T-helper 1 cell treated with Interleukin-12 subunit alpha and Interleukin-12 subunit beta and Interleukin-4 antibody, amounts not matched to agents 30 μg/mL and 1 μg/mL, for 36 hours (primary cell): Measurements from ENCODE around the gene PRR16.

Experiments
- H3K27ac Mint-ChIP-seq: one replicate; pipeline ENCODE4 v1.8.0; 2021; ENCODE audit warnings: mild to moderate bottlenecking, mixed read lengths
- H3K27me3 Mint-ChIP-seq: one replicate; pipeline ENCODE4 v1.8.0; 2021; ENCODE audit warnings: low read depth, mixed read lengths
- H3K36me3 Mint-ChIP-seq: one replicate; pipeline ENCODE4 v1.8.0; 2021; ENCODE audit warnings: low read depth, mixed read lengths
- H3K4me1 Mint-ChIP-seq: one replicate; pipeline ENCODE4 v1.8.0; 2021; ENCODE audit warnings: low read depth, mixed read lengths
- H3K4me3 Mint-ChIP-seq: one replicate; pipeline ENCODE4 v1.8.0; 2021; ENCODE audit warnings: mild to moderate bottlenecking, moderate library complexity, mixed read lengths
- H3K9me3 Mint-ChIP-seq: one replicate; pipeline ENCODE4 v1.8.0; 2021; ENCODE audit warnings: mixed read lengths

The PRR16 gene

GRCh38 chr5:120517607-120518252 is 53.6 kb downstream of the PRR16 start:
- H3K9me3 Mint-ChIP-seq: no peaks in the 10 kb centered on the region
- H3K4me3 Mint-ChIP-seq: no peak overlapping the region
- no peaks in the 10 kb centered on the region for H3K36me3 Mint-ChIP-seq
- H3K27me3 Mint-ChIP-seq: no peaks in the 10 kb centered on the region
- H3K27ac Mint-ChIP-seq: no peak overlapping the region
- no peaks in the 10 kb centered on the region for H3K4me1 Mint-ChIP-seq

GRCh38 chr5:120518581-120518980 is 54.5 kb downstream of the PRR16 start:
- no peaks in the 10 kb centered on the region for H3K9me3 Mint-ChIP-seq
- no peak overlapping the region for H3K4me3 Mint-ChIP-seq
- no peaks in the 10 kb centered on the region for H3K36me3 Mint-ChIP-seq
- no peak overlapping the region for H3K27ac Mint-ChIP-seq
- no peaks in the 10 kb centered on the region for H3K27me3 Mint-ChIP-seq
- no peaks in the 10 kb centered on the region for H3K4me1 Mint-ChIP-seq

- Mint-ChIP-seq H3K27me3 (no peaks in the 10 kb centered on the region), H3K4me1 (no peaks in the 10 kb centered on the region), H3K4me3 (no peak overlapping the region), H3K27ac (no peak overlapping the region), H3K9me3 (no peaks in the 10 kb centered on the region), H3K36me3 (no peaks in the 10 kb centered on the region)
Observed at GRCh38 chr5:120527251-120527650, 63.2 kb downstream of the PRR16 start.

GRCh38 chr5:120528609-120529008 is 64.5 kb downstream of the PRR16 start:
- Mint-ChIP-seq H3K9me3 (no peaks in the 10 kb centered on the region), H3K27ac (no peak overlapping the region), H3K36me3 (no peaks in the 10 kb centered on the region), H3K4me1 (no peaks in the 10 kb centered on the region), H3K4me3 (no peak overlapping the region), H3K27me3 (no peaks in the 10 kb centered on the region)

- no peaks in the 10 kb centered on the region for H3K4me1 Mint-ChIP-seq
Observed at GRCh38 chr5:120529386-120529785, 65.3 kb downstream of the PRR16 start.

GRCh38 chr5:120531215-120531614 is 67.1 kb downstream of the PRR16 start:
- no peaks in the 10 kb centered on the region for H3K27me3 Mint-ChIP-seq
- no peaks in the 10 kb centered on the region for H3K36me3 Mint-ChIP-seq
- no peaks in the 10 kb centered on the region for H3K9me3 Mint-ChIP-seq
- no peaks in the 10 kb centered on the region for H3K4me1 Mint-ChIP-seq
- H3K27ac Mint-ChIP-seq: no peak overlapping the region
- H3K4me3 Mint-ChIP-seq: no peak overlapping the region

More at GRCh38 chr5:120529386-120529785, 65.3 kb downstream of the PRR16 start:
- Mint-ChIP-seq H3K4me3 (no peak overlapping the region), H3K9me3 (no peaks in the 10 kb centered on the region), H3K27me3 (no peaks in the 10 kb centered on the region), H3K36me3 (no peaks in the 10 kb centered on the region), H3K27ac (no peak overlapping the region)

- no peak overlapping the region for H3K4me3 Mint-ChIP-seq
- no peaks in the 10 kb centered on the region for H3K36me3 Mint-ChIP-seq
- H3K27ac Mint-ChIP-seq: no peak overlapping the region
- no peaks in the 10 kb centered on the region for H3K27me3 Mint-ChIP-seq
- no peaks in the 10 kb centered on the region for H3K4me1 Mint-ChIP-seq
- no peaks in the 10 kb centered on the region for H3K9me3 Mint-ChIP-seq
Observed at GRCh38 chr5:120532835-120533234, 68.7 kb downstream of the PRR16 start.

GRCh38 chr5:120533581-120533980 is 69.5 kb downstream of the PRR16 start:
- Mint-ChIP-seq H3K4me3 (no peak overlapping the region), H3K4me1 (no peaks in the 10 kb centered on the region), H3K9me3 (no peaks in the 10 kb centered on the region), H3K27me3 (no peaks in the 10 kb centered on the region), H3K36me3 (no peaks in the 10 kb centered on the region), H3K27ac (no peak overlapping the region)

- H3K27ac Mint-ChIP-seq: no peak overlapping the region
- H3K4me3 Mint-ChIP-seq: no peak overlapping the region
- no peaks in the 10 kb centered on the region for H3K27me3 Mint-ChIP-seq
- no peaks in the 10 kb centered on the region for H3K36me3 Mint-ChIP-seq
- no peaks in the 10 kb centered on the region for H3K9me3 Mint-ChIP-seq
- no peaks in the 10 kb centered on the region for H3K4me1 Mint-ChIP-seq
Observed at GRCh38 chr5:120535900-120536299, 71.8 kb downstream of the PRR16 start.

GRCh38 chr5:120538149-120538548 is 74.0 kb downstream of the PRR16 start:
- no peaks in the 10 kb centered on the region for H3K36me3 Mint-ChIP-seq
- H3K27ac Mint-ChIP-seq: no peak overlapping the region
- H3K4me1 Mint-ChIP-seq: no peaks in the 10 kb centered on the region
- H3K9me3 Mint-ChIP-seq: no peaks in the 10 kb centered on the region
- H3K4me3 Mint-ChIP-seq: no peak overlapping the region
- no peaks in the 10 kb centered on the region for H3K27me3 Mint-ChIP-seq

GRCh38 chr5:120538644-120539043 is 74.5 kb downstream of the PRR16 start:
- Mint-ChIP-seq H3K9me3 (no peaks in the 10 kb centered on the region), H3K27ac (no peak overlapping the region), H3K27me3 (no peaks in the 10 kb centered on the region), H3K4me3 (no peak overlapping the region), H3K4me1 (no peaks in the 10 kb centered on the region), H3K36me3 (no peaks in the 10 kb centered on the region)

- H3K27ac Mint-ChIP-seq: no peak overlapping the region
- no peaks in the 10 kb centered on the region for H3K27me3 Mint-ChIP-seq
- no peak overlapping the region for H3K4me3 Mint-ChIP-seq
- no peaks in the 10 kb centered on the region for H3K4me1 Mint-ChIP-seq
- no peaks in the 10 kb centered on the region for H3K9me3 Mint-ChIP-seq
- no peaks in the 10 kb centered on the region for H3K36me3 Mint-ChIP-seq
Observed at GRCh38 chr5:120539471-120539870, 75.4 kb downstream of the PRR16 start.

GRCh38 chr5:120540097-120540496 is 76.0 kb downstream of the PRR16 start:
- Mint-ChIP-seq H3K36me3 (no peaks in the 10 kb centered on the region), H3K27me3 (no peaks in the 10 kb centered on the region)

GRCh38 chr5:120544043-120544442 is 79.9 kb downstream of the PRR16 start:
- no peak overlapping the region for H3K4me3 Mint-ChIP-seq
- no peaks in the 10 kb centered on the region for H3K36me3 Mint-ChIP-seq
- H3K9me3 Mint-ChIP-seq: no peaks in the 10 kb centered on the region
- H3K27ac Mint-ChIP-seq: no peak overlapping the region
- no peaks in the 10 kb centered on the region for H3K27me3 Mint-ChIP-seq
- H3K4me1 Mint-ChIP-seq: no peaks in the 10 kb centered on the region

More at GRCh38 chr5:120540097-120540496, 76.0 kb downstream of the PRR16 start:
- H3K4me3 Mint-ChIP-seq: no peak overlapping the region
- no peaks in the 10 kb centered on the region for H3K4me1 Mint-ChIP-seq
- no peak overlapping the region for H3K27ac Mint-ChIP-seq
- no peaks in the 10 kb centered on the region for H3K9me3 Mint-ChIP-seq

- Mint-ChIP-seq H3K36me3 (no peaks in the 10 kb centered on the region), H3K4me3 (no peak overlapping the region), H3K27me3 (no peaks in the 10 kb centered on the region), H3K9me3 (no peaks in the 10 kb centered on the region), H3K4me1 (no peaks in the 10 kb centered on the region), H3K27ac (no peak overlapping the region)
Observed at GRCh38 chr5:120545007-120545406, 80.9 kb downstream of the PRR16 start.

- Mint-ChIP-seq H3K9me3 (no peaks in the 10 kb centered on the region), H3K36me3 (no peaks in the 10 kb centered on the region), H3K4me1 (no peaks in the 10 kb centered on the region), H3K4me3 (no peak overlapping the region), H3K27ac (no peak overlapping the region), H3K27me3 (no peaks in the 10 kb centered on the region)
Observed at GRCh38 chr5:120545951-120546350, 81.9 kb downstream of the PRR16 start.
